Measurements from ENCODE around the gene SORCS2. TPM values are rescaled to one million over a fixed set of nuclear protein-coding genes. Genes with fewer than 3 reads are reported as not detected.

Gene SORCS2
- total RNA-seq, 6 experiments from 2014 or later: 0.18 to 6.2 (median 3.1) TPM

GRCh38 chr4:7500404-7500803 lies 308.1 kb downstream of the SORCS2 start:
- TF ChIP-seq POLR2A (IDR thresholded peaks at IDR 0.05) (no peak), CTCF (IDR thresholded peaks at IDR 0.05) (no peak)
- Histone ChIP-seq H3K27ac (no peak overlapping the region), H3K4me3 (no peak overlapping the region), H3K4me1 (no peaks in the 10 kb centered on the region), H3K27me3 (no peaks in the 10 kb centered on the region), H3K36me3 (no peaks in the 10 kb centered on the region), H3K9me3 (no peaks in the 10 kb centered on the region)
- no peak for ATAC-seq
- intact Hi-C loops (cut with DNase I): no loop called here
- 42% methylated on average over 3 of the region's 10 CpGs for WGBS (ENCODE audit: insufficient coverage, low coverage, low lambda C conversion rate, missing lambda C conversion rate)
- DNase-seq: no peak

GRCh38 chr4:7501314-7501713 lies 309.0 kb downstream of the SORCS2 start:
- Histone ChIP-seq H3K27me3 (no peaks in the 10 kb centered on the region), H3K4me3 (no peak overlapping the region), H3K36me3 (no peaks in the 10 kb centered on the region), H3K4me1 (no peaks in the 10 kb centered on the region), H3K27ac (no peak overlapping the region), H3K9me3 (no peaks in the 10 kb centered on the region)
- intact Hi-C loops (cut with DNase I): no loop called here
- no peak for ATAC-seq
- TF ChIP-seq POLR2A (IDR thresholded peaks at IDR 0.05) (no peak), CTCF (IDR thresholded peaks at IDR 0.05) (no peak)
- WGBS (ENCODE audit: insufficient coverage, low coverage, low lambda C conversion rate, missing lambda C conversion rate): 84% methylated on average over 4 of the region's 11 CpGs
- DNase-seq: no peak

DNA sequence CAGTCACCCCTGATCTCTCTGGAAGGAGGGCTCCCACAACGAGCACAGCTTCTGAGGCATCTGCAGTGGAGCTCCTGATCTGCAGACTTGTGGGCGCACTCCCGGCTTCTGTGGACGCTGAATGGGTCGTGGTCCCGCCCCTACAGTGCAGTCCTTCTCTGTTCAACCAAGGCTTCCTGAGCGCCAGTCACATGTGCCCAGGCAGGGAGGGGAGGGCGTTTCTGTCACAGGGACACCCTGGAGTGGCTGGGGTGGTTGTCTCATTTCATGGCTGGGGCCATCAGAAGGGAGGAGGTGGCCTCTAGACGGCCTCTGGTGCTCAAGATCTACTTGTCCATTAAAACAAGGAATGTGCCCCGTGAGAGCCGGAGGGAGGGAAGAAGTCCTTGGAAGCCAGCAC lies 309.5 kb downstream of the SORCS2 start:
- ATAC-seq (no peak), DNase-seq (no peak)
- no peak for TF ChIP-seq POLR2A (IDR thresholded peaks at IDR 0.05)
- TF ChIP-seq CTCF (IDR thresholded peaks at IDR 0.05): no peak
- Histone ChIP-seq H3K27ac (no peak overlapping the region), H3K27me3 (no peaks in the 10 kb centered on the region), H3K4me1 (no peaks in the 10 kb centered on the region), H3K4me3 (no peak overlapping the region), H3K36me3 (no peaks in the 10 kb centered on the region), H3K9me3 (no peaks in the 10 kb centered on the region)
- intact Hi-C loops (cut with DNase I): no loop called here
- WGBS (ENCODE audit: insufficient coverage, low coverage, low lambda C conversion rate, missing lambda C conversion rate): 40% methylated on average over 4 of the region's 11 CpGs

- H3K36me3 ChIP-seq: no peaks in the 10 kb centered on the region
- H3K27ac ChIP-seq: no peak overlapping the region
- intact Hi-C loops (cut with DNase I): no loop called here
- no peaks in the 10 kb centered on the region for H3K4me1 ChIP-seq
- H3K27me3 ChIP-seq: no peaks in the 10 kb centered on the region
- H3K4me3 ChIP-seq: no peak overlapping the region
- DNase-seq: no peak
- 79% methylated on average over 9 of the region's 15 CpGs for WGBS (ENCODE audit: insufficient coverage, low coverage, low lambda C conversion rate, missing lambda C conversion rate)
- no peak for ATAC-seq
- H3K9me3 ChIP-seq: no peaks in the 10 kb centered on the region
- TF ChIP-seq POLR2A (IDR thresholded peaks at IDR 0.05): no peak
- TF ChIP-seq CTCF (IDR thresholded peaks at IDR 0.05): no peak
Measured at GRCh38 chr4:7503559-7504249, 311.4 kb downstream of the SORCS2 start.

Measured in right lobe of liver (tissue), 6 donors.